ENCODE measurements around the gene S1PR3.
"Not testable (repeated sequence)": the region's sequence is repeated elsewhere in the genome, so short reads cannot be mapped to it uniquely, and the experiment has no call there.

Gene S1PR3

DNA sequence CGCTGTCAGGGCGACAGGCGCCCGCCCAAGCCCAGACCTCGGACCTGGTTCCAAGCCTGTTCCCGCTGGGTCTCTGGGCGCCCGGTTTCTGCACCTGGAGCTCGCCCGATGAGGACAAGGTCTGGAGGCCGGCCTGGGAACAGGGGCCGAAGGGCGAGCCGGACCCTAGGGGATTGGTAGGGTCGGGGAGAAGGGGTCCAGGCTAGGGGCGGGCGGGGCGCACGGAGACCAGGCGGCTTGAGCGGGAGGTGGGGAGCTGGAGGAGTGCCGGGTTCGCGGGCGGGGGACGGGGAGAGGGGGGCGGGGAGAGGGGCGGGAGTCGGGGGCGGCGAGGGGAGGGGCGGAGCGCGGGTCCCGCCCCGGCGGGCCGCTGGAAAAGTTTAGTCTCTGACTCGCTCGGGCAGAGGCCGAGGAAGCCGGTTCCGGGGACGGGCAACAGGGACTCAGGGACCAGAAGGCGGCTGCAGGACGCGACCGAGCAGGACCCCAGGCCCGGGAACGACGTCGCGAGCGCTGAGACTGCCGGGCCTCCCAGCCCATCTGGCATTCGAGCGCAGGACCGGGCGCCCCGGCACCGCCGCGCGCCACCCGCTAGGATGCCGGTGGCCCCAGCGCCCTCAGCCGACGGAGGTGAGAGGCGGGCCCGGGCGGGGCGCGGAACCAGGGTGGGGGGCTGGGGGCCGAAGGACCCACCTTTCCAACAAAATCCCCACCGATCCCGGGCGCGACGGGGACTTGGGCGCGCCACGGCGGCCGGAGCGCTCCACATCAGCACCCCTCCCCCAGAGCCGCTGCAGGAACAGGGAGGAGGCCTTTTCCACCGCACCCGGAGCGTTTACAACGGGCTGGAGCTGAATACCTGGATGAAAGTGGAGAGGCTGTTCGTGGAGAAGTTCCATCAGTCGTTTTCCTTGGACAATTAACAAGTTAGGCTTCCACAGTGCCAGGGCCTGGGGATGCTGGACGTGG, at the start of gene S1PR3:
TSS of gene S1PR3 (plus strand) at position 403 of the 969 bp plus-strand sequence. CDS start 9,733 bp downstream, outside the sequence.
- DNase-seq = no peak

DNA sequence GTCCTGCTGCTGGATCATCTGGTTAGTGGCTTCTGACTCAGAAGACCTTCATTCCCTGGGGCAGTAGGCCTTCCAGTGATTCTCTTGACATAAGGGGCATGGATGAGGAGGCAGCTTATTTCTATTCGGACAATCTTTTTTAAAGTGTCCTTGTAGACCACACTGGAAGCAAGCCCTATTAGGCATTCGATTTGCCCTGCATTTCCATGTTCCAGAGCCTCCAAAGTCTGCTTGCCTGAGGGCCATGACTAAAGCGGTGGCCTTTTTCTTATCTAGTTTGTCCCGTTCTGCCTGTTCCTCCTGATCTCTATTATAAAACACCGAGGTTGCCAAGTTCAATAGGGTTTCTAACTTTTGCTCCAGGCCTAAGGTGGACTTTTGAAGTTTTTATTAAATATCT, 49.7 kb upstream of the S1PR3 start:
- not testable (repeated sequence) for DNase-seq

DNA sequence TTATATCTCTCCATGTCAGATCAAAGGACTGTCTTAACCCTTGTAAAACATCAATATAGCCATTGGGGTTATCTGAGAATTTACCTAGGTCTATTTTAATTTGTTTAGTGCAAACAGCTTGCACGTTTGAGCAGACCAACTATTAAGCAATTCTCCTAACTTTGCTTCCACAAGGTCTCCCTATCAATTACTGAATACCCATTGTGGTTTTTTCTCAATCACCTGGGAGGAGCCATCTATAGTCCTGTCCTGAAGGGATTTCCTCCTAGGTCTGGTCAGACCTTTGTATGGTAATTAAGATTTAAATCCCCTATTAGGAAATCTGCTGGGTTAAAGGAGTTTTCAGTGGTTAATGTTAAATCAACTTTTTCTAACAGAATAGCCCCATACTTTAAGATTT, 48.9 kb upstream of the S1PR3 start:
- DNase-seq = no peak

DNA sequence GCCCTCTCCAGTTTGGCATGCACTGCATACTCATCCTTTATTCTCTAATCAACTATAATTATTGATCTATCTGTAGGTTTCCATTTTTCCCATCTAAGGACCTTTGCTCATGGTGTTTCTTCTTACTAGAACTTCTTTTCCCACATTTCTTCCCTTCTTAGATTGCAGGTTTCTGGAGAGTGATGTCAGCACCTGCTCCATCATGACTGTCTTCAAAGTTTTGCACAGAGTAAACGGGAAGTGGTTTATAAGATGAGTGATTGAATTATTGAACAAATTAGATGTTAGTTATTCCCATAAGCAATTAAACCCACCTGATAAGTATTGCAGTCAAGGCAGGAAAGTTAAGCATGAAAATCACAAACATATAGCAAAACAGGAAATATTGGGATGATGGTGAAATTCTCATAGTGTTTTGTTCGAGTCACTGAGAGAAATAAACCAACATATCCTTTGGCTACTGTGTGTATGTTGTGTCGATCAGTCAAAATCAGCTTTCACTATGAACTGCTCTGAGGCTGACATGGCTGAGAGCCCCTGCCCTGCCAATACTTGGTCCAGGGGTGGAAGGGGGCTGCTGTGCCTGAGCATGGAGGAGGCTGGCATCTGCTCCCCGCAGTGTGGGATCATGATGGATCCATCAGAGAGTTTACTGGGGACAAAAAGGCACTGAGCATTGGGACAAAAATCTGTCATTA, 45.5 kb upstream of the S1PR3 start:
- DNase-seq = no peak

DNA sequence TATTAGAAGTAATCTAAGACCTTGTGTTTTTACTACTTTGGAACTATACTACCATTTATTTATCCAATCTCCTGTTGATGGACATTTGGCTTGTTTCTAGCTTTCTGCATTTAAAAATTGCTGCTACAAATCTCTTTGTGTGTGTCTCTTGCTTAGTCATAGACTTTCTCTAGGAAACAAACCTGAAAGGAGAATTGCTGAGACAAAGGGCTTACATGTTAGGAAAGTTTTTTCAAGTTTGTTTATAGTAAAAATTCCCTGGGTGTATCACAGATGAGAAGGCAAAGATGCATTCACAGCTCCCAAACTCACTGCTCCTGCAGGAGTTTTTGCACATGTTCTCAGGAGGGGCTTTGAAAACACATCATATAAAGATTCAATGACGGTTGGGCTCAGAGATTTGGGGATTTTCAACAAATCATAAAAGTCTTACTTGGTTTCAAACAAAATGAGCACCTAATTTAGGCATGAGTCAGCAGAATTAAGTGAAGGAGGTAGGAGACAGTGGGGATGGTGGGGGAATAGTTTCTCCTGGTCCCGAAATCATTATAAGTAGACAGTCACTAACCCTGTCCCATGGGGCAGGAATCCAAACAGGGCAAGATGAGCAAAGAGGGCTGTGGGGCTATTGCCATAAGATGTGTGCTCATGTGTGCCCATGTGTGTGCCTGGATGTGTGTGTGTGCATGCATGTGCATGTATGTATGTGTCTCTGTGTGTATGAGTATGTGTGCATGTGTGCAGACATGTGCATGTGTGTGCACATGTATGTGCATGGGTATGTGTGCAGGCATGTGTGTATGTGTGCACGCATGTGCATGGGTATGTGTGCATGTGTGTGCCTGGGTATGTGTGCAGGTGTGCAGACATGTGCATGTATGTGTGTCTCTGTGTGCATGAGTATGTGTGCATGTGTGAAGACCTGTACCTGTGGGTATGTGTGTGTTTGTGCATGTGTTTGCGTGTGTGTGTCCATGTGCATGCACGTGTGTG, 43.4 kb upstream of the S1PR3 start:
- DNase-seq = no peak

DNA sequence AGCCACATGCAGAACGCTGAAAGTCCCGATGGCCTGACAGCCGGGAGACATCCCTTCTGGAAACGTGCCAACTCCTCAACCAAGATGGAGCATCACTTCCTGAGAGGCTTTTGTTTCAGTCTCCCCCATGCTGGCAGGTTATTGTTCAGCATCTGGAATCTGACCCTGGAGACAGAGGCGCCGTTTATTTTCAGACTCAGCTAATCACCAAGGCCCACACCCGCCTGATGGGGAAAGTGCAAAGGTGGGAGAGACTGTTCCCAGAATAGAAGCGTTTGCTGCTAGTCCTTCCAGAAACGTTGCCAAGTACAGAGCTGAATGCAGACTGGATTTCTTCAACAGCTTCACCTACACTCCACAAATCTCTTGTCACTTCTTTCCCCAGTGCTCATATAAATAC, 41.8 kb upstream of the S1PR3 start:
- no peak for DNase-seq

DNA sequence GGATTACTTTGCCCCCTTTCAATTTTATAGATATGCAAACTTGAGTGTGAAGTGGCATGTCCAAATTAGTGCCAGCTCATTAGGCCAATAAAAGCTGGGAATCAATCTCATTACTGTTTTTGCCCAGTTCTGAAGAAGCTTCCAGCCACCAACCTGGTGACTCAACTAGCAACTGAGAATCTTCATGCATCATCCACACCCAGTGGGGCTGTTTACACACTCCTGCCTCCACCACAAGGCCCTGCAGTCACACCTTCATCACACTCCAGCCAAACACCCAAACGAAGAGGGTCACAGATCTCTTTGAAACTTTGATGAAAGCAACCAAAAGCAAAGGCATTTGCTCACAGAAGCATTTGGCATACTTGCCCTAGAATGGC, 41.3 kb upstream of the S1PR3 start:
- no peak for DNase-seq

DNA sequence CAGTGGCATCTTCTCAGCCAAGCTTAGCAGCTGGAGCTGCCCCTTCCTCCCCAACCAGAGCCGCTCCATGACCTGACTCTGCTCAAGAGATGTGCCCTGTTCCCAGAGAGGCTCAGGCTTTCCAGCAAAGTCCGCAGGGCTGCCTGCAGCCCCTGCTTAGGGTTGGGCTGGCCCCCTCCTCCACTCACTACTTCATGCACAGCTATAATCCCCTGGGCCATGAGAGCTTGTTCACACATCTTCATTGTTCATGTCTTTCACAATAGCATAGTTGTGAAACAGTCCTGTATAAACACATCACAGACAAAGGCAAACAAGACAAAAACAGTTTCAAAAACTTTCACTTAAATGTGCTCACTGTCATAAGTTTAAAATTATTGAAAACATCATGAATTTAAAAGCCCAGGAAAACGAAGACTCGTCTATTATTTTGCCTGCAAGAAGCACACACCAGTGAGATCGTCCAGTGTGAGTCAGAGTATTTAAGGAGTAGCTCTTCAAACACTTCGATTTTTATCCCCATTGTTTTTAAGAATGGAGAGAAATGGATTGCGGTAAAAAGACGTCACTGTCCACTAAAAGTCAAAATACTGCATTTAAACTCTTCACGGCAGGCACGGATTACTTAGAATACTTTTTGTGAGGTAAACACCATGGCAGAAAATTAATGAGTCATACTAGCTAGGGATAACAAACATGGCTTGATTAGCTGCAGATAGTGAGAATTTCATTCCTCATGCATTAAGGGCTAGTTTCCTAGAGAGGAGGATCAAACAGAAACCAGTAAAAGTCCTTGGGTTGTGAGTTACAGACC, 40.7 kb upstream of the S1PR3 start:
- no peak for DNase-seq

DNA sequence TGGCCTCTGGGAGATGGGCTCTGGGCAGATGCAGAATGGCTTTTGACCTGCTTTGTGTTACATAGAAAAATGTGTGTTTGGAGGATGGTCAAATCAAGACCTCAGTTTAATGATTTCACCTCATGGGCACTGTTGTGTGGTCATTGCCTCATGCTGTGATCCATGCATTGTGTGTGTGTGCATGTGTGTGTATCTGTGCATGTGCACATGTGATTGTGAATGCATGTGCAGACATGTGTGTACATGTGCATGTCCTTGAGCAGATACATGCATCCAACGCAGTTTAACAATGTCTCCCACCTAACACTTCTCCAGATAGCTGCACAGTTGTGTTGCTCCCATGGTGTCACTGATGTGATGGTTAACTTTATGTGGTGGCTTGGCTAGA, 40.1 kb upstream of the S1PR3 start:
- DNase-seq = no peak

DNA sequence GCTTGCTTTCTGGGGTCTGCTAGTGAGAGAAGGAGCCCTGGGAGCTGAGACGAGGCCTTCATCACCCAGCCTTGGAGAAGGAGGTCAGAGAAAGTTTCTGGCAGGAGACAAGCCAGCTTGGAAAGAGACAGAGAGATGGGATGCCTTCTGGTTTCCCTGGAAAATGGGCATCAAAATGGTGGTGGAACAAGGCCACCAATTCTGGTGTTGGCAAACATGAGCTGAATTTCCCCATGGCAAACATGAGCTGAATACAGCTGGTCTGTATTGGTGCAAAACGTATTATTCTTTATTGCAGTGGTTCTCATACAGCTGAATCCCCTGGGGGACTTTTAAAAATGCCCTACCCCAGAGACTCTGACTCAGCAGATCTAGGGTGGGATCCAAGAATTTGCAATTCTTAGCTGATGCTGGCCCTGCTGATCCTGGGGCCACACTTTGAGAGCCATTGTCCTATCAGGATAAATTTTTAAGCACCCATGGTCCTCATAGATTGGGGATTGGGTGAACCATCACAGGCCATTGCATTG, 39.1 kb upstream of the S1PR3 start:
- no peak for DNase-seq

DNA sequence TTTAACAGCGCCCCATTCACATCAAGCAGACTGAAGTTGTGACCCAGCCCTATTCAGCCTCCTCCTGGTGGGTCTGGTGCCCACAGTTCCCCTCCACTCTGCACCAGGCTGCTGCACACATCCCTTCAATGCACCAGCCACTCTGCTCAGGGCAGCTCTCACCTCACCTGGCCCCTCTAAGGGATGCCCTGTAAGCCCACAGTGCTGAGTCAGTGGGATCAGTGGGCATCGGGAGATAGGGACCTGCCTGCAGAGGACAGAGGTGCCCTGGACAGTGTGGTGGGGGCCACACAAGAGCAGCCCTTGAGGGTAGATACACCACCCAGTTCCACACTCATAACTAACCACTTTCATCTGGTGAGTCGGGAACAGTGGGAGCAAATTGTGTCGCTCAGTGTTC, 38.3 kb upstream of the S1PR3 start:
- no peak for DNase-seq

DNA sequence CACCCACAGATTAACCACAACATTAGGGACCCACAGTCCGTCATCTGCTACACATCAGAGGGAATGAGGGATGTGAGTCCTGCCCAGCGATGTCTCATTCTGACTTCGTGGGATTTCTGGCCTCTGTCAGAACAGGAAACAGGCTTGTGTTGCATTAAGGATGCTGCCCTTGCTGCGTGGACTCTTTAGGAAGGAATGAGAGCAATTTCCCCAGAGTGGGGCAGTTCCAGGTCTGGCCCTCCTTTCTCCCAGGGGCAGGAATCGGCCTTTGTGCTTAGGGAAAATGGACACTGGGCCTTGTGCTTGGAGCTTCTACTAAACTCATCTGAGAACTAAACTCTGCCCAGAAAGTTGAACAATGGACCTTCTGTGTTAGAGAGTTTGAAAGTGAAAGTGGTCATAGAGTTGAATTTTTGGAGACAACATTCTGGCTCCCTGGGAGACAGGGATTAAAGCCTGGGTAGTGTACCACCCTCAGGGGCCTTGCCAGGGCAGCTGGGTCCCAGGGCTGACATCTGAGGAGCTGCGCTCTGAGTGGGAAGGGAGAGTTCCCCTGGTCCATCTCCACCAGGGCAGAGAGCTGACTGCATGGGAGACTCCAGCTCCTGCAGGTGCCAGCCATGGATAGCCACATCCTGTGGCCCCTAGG, 37.8 kb upstream of the S1PR3 start:
- no peak for DNase-seq

DNA sequence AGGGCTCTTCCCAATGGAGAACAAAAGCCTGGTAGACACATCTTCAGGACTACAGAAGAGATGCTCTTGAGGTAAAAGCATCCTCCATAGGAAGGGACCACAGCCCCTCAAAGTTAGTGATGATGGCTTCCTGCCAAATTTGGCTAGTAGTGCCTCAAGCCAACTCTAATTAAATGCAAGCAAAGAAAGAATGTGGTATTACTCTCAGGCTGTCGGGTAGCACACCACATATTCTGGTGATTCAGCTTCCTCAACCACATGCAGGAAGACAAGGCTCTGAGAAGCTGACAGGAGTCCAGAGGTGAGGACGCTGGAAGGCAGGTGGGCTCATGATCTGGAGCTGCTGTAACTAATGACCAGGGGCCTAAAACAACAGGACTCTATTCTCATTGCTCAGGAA, 37.2 kb upstream of the S1PR3 start:
- DNase-seq = no peak

DNA sequence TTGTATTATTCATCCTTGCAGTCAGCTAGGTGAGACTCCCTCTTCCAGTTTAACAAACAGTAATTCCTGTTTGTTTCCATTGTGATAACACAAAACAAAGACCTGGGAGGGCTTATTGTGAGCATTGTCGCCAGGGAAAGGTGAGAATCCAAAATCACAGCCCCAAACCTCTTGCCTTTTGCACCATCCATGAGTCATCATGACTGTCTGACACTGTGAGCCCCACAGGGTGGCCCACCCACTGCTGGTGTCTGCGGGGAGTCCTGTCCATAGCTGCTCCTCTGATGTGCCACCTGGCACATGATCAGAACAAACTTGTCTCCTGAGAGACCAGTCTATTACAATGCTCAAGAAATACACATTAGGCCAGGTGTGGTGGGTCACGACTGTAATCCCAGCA, 33.7 kb upstream of the S1PR3 start:
- no peak for DNase-seq

DNA sequence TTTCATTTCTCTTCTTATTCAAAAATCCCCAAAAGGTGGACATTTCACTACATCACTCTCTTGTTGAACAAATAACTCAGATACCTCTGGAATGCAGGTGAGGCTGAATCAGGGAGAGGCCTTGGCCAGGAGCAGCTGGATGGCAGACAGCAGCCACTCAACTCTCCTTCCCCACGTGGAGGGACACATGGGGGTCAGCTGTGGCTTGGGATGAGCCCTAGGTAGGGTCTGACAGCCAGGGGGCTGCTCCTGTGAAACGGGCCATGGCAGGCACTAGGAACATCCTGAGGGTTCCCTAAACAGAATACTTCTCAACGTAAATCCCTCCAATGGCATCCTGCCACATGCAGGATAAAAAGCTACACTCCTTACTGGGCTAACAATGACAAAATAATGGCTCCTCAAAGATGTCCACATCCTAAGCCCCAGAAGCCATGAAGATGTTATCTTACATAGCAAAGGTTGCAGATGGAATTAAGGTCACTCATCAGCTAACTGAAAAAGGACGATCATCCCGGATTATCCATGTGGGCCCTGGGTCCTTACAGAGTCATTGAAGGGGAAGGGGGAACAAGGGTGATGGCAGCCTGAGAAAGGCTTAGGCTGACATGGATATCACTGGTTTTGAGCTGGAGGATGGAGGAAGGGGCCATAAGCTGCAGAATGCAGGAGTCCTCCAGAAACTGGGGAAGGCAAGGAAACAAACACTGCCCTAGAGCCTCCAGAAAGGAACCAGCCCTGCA, 31.4 kb upstream of the S1PR3 start:
- DNase-seq = no peak

DNA sequence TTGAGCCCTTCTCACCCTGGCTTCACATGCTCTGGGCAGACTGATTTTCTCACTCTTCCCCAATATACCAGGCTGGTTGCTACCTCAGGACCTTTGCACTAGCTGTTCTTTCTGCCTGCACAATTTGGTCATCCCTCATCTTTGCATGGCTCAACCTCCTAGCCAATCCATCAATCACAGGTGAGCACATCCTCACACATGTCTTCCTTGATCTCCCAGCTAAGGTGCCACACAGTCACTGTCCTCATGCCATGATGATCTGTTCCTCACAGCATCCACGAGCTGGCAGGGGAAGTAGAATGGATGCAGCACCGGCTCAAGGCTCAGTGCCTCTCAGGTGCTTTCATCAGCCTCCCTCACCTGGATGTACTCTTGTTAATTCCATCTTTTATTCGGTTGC, 30.6 kb upstream of the S1PR3 start:
- DNase-seq = no peak

DNA sequence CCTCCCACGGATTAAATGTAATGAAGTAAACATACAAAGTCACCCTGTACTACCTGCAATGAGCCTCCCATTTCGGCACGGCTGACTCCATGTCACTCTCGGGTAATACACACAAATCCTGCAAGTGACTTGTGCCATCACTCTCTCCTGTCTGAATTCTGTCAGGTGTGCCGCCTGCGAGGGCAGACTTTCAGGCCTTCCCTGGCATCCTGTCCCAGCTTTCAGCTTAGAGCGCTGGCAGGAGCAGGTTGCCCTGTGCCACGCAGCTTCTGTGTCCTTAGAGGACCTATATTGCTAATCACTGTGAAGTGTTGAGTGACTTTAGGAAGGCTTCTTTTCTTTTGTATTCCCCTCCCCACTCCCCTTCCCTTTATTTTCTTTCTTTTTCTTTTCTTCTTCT, 25.8 kb upstream of the S1PR3 start:
- no peak for DNase-seq

DNA sequence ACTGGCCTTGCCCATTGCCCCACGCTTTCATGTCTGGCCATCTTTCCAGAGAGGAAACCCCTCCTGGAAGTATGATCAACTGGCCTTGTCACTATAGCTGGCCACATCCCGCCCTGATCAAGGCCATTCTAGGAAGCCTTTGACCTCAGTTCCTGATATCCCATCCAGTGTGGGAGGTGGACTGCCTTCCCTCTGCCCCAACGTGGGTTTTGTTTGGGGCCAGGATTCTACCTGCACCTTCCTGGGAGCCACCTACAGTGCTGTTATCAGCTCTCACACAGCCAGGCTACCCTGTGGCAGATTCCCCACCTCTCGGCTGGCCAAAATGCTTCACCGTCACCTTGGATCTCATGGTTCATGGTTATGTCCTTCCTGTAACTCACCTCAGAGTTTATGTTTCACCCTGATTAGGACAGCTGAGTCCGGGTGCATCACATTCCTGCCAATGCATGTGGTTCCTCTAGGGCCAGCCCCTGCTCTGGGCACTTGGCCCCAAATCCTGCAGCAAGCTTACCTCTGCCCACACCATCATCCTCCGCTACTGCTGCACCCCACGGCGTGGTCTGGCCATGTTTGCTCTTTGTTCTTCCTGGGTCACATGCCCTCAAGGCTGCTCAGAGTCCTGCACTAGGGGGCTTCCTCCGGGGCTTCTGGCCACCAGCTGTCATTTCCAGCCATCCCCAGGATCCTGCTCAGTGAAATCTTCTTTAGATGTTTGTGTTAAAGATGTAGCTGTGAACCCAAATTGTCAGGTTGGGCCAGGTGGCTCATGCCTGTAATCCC, 24.2 kb upstream of the S1PR3 start:
- DNase-seq = no peak

DNA sequence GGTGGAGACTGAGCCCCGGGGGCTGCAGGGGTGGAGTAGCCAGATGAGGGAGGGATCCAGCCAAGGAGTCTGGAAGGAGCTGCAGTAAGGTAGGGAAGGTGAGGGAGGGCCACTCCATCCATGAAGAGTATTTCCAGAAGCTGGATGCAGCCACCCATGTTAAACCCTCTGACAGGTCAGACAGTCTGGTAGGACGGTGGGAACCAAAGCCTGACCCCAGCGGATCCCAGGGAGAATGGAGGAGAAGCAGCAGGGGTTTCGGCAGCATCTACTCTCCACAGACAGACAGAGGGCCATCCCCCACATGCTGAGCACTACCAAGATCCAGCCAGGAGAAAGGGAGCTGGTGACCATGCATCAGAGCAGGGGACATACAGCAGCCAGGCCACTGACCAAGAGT, 22.5 kb upstream of the S1PR3 start:
- DNase-seq = no peak
